IMR-90 (cell line): ENCODE results near the gene RBMS3.
"Not testable (repeated sequence)": the region's sequence is repeated elsewhere in the genome, so short reads cannot be mapped to it uniquely, and the experiment has no call there.

Source experiments
- FOS ChIP-seq: fragments of 150-350 bp; IDR thresholded peaks from 2 replicates; pipeline ENCODE4 v1.6.1; 2016; ENCODE audit warnings: low read depth, low read length
- POLR2A ChIP-seq: IDR thresholded peaks from 2 replicates; pipeline ENCODE4 v1.6.1; 2012; ENCODE audit warnings: mild to moderate bottlenecking, low read depth, low read length
- RAD21 ChIP-seq: IDR thresholded peaks from 2 replicates; pipeline ENCODE4 v1.6.1; 2012; ENCODE audit warnings: low read length, improper control_type of control experiment
- RCOR1 ChIP-seq: IDR thresholded peaks from 2 replicates; pipeline ENCODE4 v1.6.1; 2012; ENCODE audit warnings: mild to moderate bottlenecking, low read length, improper control_type of control experiment; ENCODE audit not compliant: insufficient replicate concordance
- RFX5 ChIP-seq: IDR thresholded peaks from 2 replicates; pipeline ENCODE4 v1.8.0; 2012; ENCODE audit warnings: low read depth, mild to moderate bottlenecking, low read length, moderate library complexity
- TF ChIP-seq, protein P1 (sequence below): conservative IDR thresholded peaks from 2 replicates; pipeline ENCODE4 v1.5.1; 2012; ENCODE audit warnings: mild to moderate bottlenecking, low read depth, low read length, improper control_type of control experiment
- TF ChIP-seq, protein P2 (sequence below): fragments of 150-350 bp; IDR thresholded peaks from 2 replicates; pipeline ENCODE4 v1.6.1; 2016; ENCODE audit warnings: low read depth, mild to moderate bottlenecking, low read length, moderate library complexity, borderline replicate concordance

DNA sequence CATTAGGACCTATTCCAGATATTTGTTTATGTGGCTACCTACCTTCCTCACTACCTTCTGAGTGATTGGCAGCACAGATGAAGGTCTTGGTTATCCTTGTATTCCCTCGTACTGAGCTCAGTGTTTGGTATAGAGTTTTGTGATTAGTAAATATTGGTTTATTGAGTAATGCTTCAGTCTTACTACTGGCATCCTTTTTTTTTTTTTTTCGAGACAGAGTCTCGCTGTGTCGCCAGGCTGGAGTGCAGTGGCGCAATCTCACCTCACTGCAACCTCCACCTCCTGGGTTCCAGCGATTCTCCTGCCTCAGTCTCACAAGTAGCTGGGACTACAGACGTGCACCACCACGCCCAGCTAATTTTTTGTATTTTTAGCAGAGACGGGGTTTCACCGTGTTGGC, 45.7 kb downstream of the RBMS3 start:
- TF ChIP-seq POLR2A, RAD21, FOS, RFX5, RCOR1: not testable (repeated sequence)
- TF ChIP-seq, protein P1, sequence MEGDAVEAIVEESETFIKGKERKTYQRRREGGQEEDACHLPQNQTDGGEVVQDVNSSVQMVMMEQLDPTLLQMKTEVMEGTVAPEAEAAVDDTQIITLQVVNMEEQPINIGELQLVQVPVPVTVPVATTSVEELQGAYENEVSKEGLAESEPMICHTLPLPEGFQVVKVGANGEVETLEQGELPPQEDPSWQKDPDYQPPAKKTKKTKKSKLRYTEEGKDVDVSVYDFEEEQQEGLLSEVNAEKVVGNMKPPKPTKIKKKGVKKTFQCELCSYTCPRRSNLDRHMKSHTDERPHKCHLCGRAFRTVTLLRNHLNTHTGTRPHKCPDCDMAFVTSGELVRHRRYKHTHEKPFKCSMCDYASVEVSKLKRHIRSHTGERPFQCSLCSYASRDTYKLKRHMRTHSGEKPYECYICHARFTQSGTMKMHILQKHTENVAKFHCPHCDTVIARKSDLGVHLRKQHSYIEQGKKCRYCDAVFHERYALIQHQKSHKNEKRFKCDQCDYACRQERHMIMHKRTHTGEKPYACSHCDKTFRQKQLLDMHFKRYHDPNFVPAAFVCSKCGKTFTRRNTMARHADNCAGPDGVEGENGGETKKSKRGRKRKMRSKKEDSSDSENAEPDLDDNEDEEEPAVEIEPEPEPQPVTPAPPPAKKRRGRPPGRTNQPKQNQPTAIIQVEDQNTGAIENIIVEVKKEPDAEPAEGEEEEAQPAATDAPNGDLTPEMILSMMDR, result not testable (repeated sequence)
- TF ChIP-seq, protein P2, sequence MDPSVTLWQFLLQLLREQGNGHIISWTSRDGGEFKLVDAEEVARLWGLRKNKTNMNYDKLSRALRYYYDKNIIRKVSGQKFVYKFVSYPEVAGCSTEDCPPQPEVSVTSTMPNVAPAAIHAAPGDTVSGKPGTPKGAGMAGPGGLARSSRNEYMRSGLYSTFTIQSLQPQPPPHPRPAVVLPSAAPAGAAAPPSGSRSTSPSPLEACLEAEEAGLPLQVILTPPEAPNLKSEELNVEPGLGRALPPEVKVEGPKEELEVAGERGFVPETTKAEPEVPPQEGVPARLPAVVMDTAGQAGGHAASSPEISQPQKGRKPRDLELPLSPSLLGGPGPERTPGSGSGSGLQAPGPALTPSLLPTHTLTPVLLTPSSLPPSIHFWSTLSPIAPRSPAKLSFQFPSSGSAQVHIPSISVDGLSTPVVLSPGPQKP, result not testable (repeated sequence)
